Mucosa of descending colon (tissue), 3 donors: ENCODE results near the gene AFAP1. TPM values are rescaled to one million over a fixed set of nuclear protein-coding genes. Genes with fewer than 3 reads are reported as not detected.

Experiments
- ATAC-seq: fragments of 200-7000 bp; cut with Tn5 transposase; one replicate; pipeline ENCODE4 v1.9.1; 2020; ENCODE audit warnings: mild to moderate bottlenecking, moderate library complexity
- DNase-seq, 3 donors: peaks; one replicate each; pipeline ENCODE4 v3.0.0-alpha.2; 2020
- H3K36me3 ChIP-seq: fragments of 200-600 bp; one replicate; pipeline ENCODE4 v1.8.0; 2021; ENCODE audit warnings: low read depth, mild to moderate bottlenecking
- H3K4me1 ChIP-seq: fragments of 200-600 bp; one replicate; pipeline ENCODE4 v1.8.0; 2021; ENCODE audit warnings: low read depth, mild to moderate bottlenecking
- H3K4me3 ChIP-seq: fragments of 200-600 bp; one replicate; pipeline ENCODE4 v1.8.0; 2021; ENCODE audit warnings: mild to moderate bottlenecking
- H3K9me3 ChIP-seq: fragments of 200-600 bp; one replicate; pipeline ENCODE4 v1.8.0; 2021; ENCODE audit warnings: mild to moderate bottlenecking
- intact Hi-C, 2 donors: fragments of 100-400 bp; cut with DNase I in 1 of 2; cut with micrococcal nuclease in 1 of 2; formaldehyde crosslinking; loops; one replicate each; pipeline versions ENCODE4 v1.11.0 to v1.11.1; 2022; cut with DNase I, micrococcal nuclease
- total RNA-seq, 3 donors: library from RNA; stranded (reverse); fragmentation: NEBNext Ultra II Directional in 2 of 3; extraction: Animal tissue kit (Norgen Biotek cat#: 25700) in 2 of 3; gene quantifications; one replicate each; pipeline versions ENCODE4 v1.2.1 to v1.2.4, GENCODE V29; 2021 to 2023
- TF ChIP-seq, protein P1 (sequence below): fragments of 200-600 bp; IDR thresholded peaks from one replicate; pipeline ENCODE4 v1.8.0; 2022; ENCODE audit warnings: antibody characterized with exemption, mild to moderate bottlenecking
- donor health status: DM: no; HTN: no; CAD: no; lungs with moderate emphysema.
- donor health status: DM: no; HTN: no; CAD: no.
- donor health status: DM: no; HTN: yes; CAD: no.

AFAP1 gene
- total RNA-seq, 3 donors from 2014 or later, result 31.4 to 59.1 (median 37.1) TPM

DNA sequence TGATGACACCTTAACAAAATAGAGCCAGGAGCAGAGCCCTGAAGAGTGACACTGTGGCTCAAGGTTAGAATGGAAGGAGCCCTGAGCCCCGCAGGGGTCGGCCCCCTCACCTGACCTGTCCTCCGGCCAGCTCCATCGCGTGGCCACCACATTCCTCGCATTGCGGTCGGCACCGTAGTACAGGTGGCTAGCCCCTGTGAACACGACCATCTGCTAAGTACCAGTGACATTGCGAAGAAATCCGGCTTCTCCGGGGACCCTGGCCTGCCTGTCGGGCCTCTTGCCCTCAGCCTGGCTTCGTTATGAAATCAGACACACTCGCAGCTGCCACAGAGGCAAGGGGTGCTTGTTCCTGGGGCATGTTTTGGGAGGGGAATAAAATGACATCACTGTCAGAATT lies 179.0 kb downstream of the AFAP1 start:
- no peaks in the 10 kb centered on the region for H3K9me3 ChIP-seq
- no peaks in the 10 kb centered on the region for H3K36me3 ChIP-seq
- no peaks in the 10 kb centered on the region for H3K4me1 ChIP-seq
- intact Hi-C loops, result no loop called here
- TF ChIP-seq, protein P1, sequence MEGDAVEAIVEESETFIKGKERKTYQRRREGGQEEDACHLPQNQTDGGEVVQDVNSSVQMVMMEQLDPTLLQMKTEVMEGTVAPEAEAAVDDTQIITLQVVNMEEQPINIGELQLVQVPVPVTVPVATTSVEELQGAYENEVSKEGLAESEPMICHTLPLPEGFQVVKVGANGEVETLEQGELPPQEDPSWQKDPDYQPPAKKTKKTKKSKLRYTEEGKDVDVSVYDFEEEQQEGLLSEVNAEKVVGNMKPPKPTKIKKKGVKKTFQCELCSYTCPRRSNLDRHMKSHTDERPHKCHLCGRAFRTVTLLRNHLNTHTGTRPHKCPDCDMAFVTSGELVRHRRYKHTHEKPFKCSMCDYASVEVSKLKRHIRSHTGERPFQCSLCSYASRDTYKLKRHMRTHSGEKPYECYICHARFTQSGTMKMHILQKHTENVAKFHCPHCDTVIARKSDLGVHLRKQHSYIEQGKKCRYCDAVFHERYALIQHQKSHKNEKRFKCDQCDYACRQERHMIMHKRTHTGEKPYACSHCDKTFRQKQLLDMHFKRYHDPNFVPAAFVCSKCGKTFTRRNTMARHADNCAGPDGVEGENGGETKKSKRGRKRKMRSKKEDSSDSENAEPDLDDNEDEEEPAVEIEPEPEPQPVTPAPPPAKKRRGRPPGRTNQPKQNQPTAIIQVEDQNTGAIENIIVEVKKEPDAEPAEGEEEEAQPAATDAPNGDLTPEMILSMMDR, result no peak
- no peak for ATAC-seq
- DNase-seq, result peak in 1 of 3 donors; percentile 34
- H3K4me3 ChIP-seq, result no peak overlapping the region

- no peak for ATAC-seq
- H3K4me3 ChIP-seq, result no peak overlapping the region
- DNase-seq, result peak in 1 of 3 donors; percentile 22
- TF ChIP-seq, protein P1, result no peak
- no peaks in the 10 kb centered on the region for H3K36me3 ChIP-seq
- H3K4me1 ChIP-seq, result no peaks in the 10 kb centered on the region
- intact Hi-C loops, result no loop called here
- no peaks in the 10 kb centered on the region for H3K9me3 ChIP-seq
These were observed 179.4 kb downstream of the AFAP1 start for GRCh38 chr4:7760228-7760627.

DNA sequence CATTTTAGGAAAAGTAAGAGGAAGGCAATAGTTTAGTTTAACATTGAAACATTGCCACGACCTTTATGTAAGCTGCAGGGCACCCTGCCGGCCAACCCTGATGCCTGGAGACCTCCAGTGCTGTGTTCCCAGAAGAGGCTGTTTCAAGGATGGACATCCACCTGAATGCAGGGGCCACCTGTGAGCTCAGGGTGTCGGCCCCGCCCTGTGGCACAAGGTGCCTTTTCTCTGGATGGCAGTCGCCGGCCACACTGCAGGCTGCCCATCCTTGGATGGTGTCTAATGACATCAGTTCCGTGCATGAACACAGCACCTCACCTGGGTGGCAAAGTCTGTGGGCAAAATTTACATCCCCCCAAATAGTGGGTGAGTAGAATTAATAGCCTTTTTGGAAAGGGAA lies 180.0 kb downstream of the AFAP1 start:
- ATAC-seq, result no peak
- peak in 1 of 3 donors; percentile 45 for DNase-seq
- Histone ChIP-seq H3K9me3 (no peaks in the 10 kb centered on the region), H3K4me1 (no peaks in the 10 kb centered on the region), H3K36me3 (no peaks in the 10 kb centered on the region), H3K4me3 (no peak overlapping the region)
- intact Hi-C loops, result no loop called here
- TF ChIP-seq, protein P1, result no peak

DNA sequence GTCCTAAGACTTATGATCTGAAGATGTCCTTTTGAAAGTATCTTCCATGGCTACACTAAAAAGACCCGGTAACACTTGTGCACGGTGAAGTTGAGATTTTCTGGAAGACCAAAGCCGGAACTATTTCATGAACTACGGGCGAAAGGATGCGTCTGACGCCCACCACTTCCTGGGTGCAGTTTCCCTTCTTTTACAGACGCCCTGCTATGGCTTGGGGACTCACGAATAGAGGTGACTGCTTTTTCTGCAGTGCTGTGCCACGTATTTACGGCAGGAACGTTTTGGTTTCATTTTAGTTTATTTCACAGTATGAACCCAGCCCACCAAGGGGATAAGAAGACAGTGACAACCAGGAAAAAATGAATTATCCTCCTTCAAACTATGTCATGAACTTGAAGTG lies 180.4 kb downstream of the AFAP1 start:
- Histone ChIP-seq H3K9me3 (no peaks in the 10 kb centered on the region), H3K36me3 (no peaks in the 10 kb centered on the region), H3K4me1 (no peaks in the 10 kb centered on the region), H3K4me3 (no peak overlapping the region)
- DNase-seq, result peak in 1 of 3 donors; percentile 31
- ATAC-seq, result peak; percentile 40
- intact Hi-C loops, result no loop called here
- TF ChIP-seq, protein P1, result no peak

DNA sequence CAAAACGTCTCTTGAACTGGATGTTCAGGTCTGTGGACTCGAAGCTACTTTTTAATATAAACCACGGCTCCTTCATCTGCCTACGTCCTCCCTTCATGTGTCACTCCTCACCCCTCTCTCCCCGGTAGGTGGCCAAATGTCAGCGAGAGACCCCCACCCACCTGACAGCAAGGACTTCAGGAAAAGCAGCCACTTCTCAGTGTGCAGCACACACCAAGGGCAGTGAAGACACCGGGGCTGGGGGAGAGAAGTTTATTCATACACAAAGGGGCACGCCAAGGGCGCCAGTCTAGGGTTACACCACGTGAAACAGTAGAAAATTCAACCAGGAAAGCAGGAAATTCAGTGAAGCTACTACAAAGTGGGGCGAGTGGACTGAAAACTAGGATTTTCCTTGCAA lies 181.2 kb downstream of the AFAP1 start:
- Histone ChIP-seq H3K9me3 (no peaks in the 10 kb centered on the region), H3K4me1 (no peaks in the 10 kb centered on the region), H3K36me3 (no peaks in the 10 kb centered on the region), H3K4me3 (no peak overlapping the region)
- intact Hi-C loops, result no loop called here
- DNase-seq (peak in 1 of 3 donors; percentile 8), ATAC-seq (no peak)
- TF ChIP-seq, protein P1, result no peak
